Measurements from ENCODE around the gene RPS19BP1. TPM values are rescaled to one million over a fixed set of nuclear protein-coding genes. Genes with fewer than 3 reads are reported as not detected.

RPS19BP1 gene
- total RNA-seq, 1 donor from 2014 or later = 58.7 TPM

DNA sequence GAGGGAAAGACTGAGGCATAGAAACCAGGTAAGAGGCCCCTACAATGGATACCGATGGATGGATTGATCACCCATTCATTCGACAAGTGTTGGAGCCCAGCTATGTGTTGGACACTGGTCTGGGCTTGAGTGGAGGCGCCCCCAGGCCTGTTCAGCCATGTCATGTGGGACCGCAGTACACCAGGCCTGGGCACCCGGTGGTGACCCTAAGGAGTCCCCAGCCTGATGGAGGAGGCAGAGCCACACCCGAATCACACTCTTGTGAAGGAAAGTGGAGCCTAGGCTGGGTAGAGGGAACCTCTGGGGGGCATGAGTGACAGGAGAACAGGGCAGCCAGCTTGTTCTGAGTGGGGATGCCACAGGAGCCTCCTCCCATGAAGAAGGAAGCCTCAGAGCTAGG lies 48.2 kb upstream of the RPS19BP1 start:
- Histone ChIP-seq H3K4me2 (ENCODE audit: low read length) (no peak overlapping the region), H3K9me3 (ENCODE audit: insufficient read depth, low read depth, low read length) (no peaks in the 10 kb centered on the region), H3K36me3 (ENCODE audit: insufficient read depth, low read length) (no peaks in the 10 kb centered on the region), H3K27ac (ENCODE audit: low read depth, low read length) (no peak overlapping the region), H3K4me3 (ENCODE audit: insufficient read depth, low read depth, low read length) (no peak overlapping the region), H3K9ac (ENCODE audit: low read length) (no peak overlapping the region), H4K20me1 (ENCODE audit: insufficient read depth, low read length) (no peaks in the 10 kb centered on the region), H3K79me2 (ENCODE audit: insufficient read depth, low read length) (no peaks in the 10 kb centered on the region), H3K27me3 (ENCODE audit: insufficient read depth, low read length) (peaks cover 15% of the 10 kb centered on the region), H3K4me1 (ENCODE audit: insufficient read depth, low read length) (no peaks in the 10 kb centered on the region), H2AFZ (ENCODE audit: low read depth, low read length) (no peak overlapping the region)
- H3K4me1 Mint-ChIP-seq (ENCODE audit: low read depth, unreplicated experiment) = no peaks in the 10 kb centered on the region
- peaks cover 41% of the 10 kb centered on the region for H3K27me3 Mint-ChIP-seq (ENCODE audit: low read depth, unreplicated experiment)
- TF ChIP-seq EZH2 (IDR thresholded peaks at IDR 0.05; ENCODE audit: insufficient read depth, low read length) = no peak
- TF ChIP-seq, protein P1, sequence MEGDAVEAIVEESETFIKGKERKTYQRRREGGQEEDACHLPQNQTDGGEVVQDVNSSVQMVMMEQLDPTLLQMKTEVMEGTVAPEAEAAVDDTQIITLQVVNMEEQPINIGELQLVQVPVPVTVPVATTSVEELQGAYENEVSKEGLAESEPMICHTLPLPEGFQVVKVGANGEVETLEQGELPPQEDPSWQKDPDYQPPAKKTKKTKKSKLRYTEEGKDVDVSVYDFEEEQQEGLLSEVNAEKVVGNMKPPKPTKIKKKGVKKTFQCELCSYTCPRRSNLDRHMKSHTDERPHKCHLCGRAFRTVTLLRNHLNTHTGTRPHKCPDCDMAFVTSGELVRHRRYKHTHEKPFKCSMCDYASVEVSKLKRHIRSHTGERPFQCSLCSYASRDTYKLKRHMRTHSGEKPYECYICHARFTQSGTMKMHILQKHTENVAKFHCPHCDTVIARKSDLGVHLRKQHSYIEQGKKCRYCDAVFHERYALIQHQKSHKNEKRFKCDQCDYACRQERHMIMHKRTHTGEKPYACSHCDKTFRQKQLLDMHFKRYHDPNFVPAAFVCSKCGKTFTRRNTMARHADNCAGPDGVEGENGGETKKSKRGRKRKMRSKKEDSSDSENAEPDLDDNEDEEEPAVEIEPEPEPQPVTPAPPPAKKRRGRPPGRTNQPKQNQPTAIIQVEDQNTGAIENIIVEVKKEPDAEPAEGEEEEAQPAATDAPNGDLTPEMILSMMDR (IDR thresholded peaks at IDR 0.05; ENCODE audit: insufficient read depth, low read depth, low read length) = no peak
- no peak for FAIRE-seq
- no peaks in the 10 kb centered on the region for H3K36me3 Mint-ChIP-seq (ENCODE audit: low read depth, unreplicated experiment)
- no peak overlapping the region for H3K27ac Mint-ChIP-seq (ENCODE audit: unreplicated experiment)
- H3K9me3 Mint-ChIP-seq (ENCODE audit: unreplicated experiment) = peaks cover 9% of the 10 kb centered on the region
- no peak overlapping the region for H3K4me3 Mint-ChIP-seq (ENCODE audit: unreplicated experiment)
- no peak for DNase-seq (ENCODE audit: low read depth)

DNA sequence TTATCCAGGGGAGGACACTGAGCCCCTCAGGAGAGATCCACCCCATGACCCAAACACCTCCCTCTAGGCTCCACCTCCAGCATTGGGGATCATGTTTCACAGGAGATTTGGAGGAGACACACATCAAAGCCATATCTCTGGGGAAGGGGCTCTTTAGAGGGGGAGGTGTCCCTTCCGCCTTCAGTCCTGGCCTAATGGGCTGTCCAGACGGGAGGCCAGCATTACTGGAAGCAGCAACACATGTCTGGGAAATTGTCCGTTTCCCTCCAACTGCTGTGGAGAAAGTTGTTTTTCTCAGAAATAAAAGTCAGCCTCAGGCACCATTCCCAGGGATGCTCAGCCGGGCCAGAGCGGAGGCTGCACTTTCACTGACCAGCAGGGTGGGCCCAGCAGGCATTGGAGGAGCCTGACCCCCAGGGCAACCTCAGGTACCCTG lies 47.5 kb upstream of the RPS19BP1 start:
- DNase-seq (ENCODE audit: low read depth) = no peak
- no peaks in the 10 kb centered on the region for H4K20me1 ChIP-seq (ENCODE audit: insufficient read depth, low read length)
- H2AFZ ChIP-seq (ENCODE audit: low read depth, low read length) = no peak overlapping the region
- Mint-ChIP-seq H3K27me3 (ENCODE audit: low read depth, unreplicated experiment) (peaks cover 41% of the 10 kb centered on the region), H3K9me3 (ENCODE audit: unreplicated experiment) (peaks cover 9% of the 10 kb centered on the region), H3K4me1 (ENCODE audit: low read depth, unreplicated experiment) (peaks cover 4% of the 10 kb centered on the region), H3K27ac (ENCODE audit: unreplicated experiment) (no peak overlapping the region), H3K4me3 (ENCODE audit: unreplicated experiment) (no peak overlapping the region), H3K36me3 (ENCODE audit: low read depth, unreplicated experiment) (no peaks in the 10 kb centered on the region)
- no peaks in the 10 kb centered on the region for H3K36me3 ChIP-seq (ENCODE audit: insufficient read depth, low read length)
- no peak for TF ChIP-seq EZH2 (IDR thresholded peaks at IDR 0.05; ENCODE audit: insufficient read depth, low read length)
- TF ChIP-seq, protein P1 (IDR thresholded peaks at IDR 0.05; ENCODE audit: insufficient read depth, low read depth, low read length) = no peak
- H3K4me1 ChIP-seq (ENCODE audit: insufficient read depth, low read length) = peaks cover 7% of the 10 kb centered on the region
- no peak overlapping the region for H3K27ac ChIP-seq (ENCODE audit: low read depth, low read length)
- no peak overlapping the region for H3K4me3 ChIP-seq (ENCODE audit: insufficient read depth, low read depth, low read length)
- H3K79me2 ChIP-seq (ENCODE audit: insufficient read depth, low read length) = no peaks in the 10 kb centered on the region
- no peaks in the 10 kb centered on the region for H3K9me3 ChIP-seq (ENCODE audit: insufficient read depth, low read depth, low read length)
- no peak overlapping the region for H3K9ac ChIP-seq (ENCODE audit: low read length)
- no peak for FAIRE-seq
- peaks cover 15% of the 10 kb centered on the region for H3K27me3 ChIP-seq (ENCODE audit: insufficient read depth, low read length)
- no peak overlapping the region for H3K4me2 ChIP-seq (ENCODE audit: low read length)

DNA sequence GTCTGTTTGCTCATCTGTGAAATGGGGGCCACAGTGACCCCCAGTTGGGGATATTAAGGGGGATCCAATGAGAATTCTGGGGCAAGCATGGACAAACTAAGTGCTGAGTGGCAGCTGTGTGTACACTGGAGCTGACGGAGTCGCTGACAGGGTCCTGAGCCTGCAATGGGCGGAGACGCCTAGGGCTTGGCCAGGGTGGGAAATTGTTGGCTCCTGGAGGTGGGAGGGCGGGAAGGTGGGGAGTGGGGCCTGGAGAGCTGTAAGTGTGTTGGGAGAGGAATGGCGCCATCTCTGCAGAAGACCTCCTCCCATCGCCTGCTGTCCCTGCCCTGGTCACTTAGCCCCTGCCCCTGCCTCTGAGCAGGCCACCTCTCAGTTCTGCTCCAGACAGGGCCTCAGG lies 45.4 kb upstream of the RPS19BP1 start:
- H3K4me3 ChIP-seq (ENCODE audit: insufficient read depth, low read depth, low read length) = no peak overlapping the region
- H3K79me2 ChIP-seq (ENCODE audit: insufficient read depth, low read length) = no peaks in the 10 kb centered on the region
- no peak overlapping the region for H3K27ac ChIP-seq (ENCODE audit: low read depth, low read length)
- no peak overlapping the region for H3K9ac ChIP-seq (ENCODE audit: low read length)
- H3K9me3 ChIP-seq (ENCODE audit: insufficient read depth, low read depth, low read length) = no peaks in the 10 kb centered on the region
- no peak overlapping the region for H2AFZ ChIP-seq (ENCODE audit: low read depth, low read length)
- no peaks in the 10 kb centered on the region for H4K20me1 ChIP-seq (ENCODE audit: insufficient read depth, low read length)
- no peaks in the 10 kb centered on the region for H3K36me3 Mint-ChIP-seq (ENCODE audit: low read depth, unreplicated experiment)
- H3K27me3 ChIP-seq (ENCODE audit: insufficient read depth, low read length) = peaks cover 11% of the 10 kb centered on the region
- peaks cover 23% of the 10 kb centered on the region for H3K4me1 Mint-ChIP-seq (ENCODE audit: low read depth, unreplicated experiment)
- peaks cover 4% of the 10 kb centered on the region for H3K9me3 Mint-ChIP-seq (ENCODE audit: unreplicated experiment)
- no peak overlapping the region for H3K4me2 ChIP-seq (ENCODE audit: low read length)
- H3K36me3 ChIP-seq (ENCODE audit: insufficient read depth, low read length) = no peaks in the 10 kb centered on the region
- peaks cover 27% of the 10 kb centered on the region for H3K27me3 Mint-ChIP-seq (ENCODE audit: low read depth, unreplicated experiment)
- FAIRE-seq (no peak), DNase-seq (ENCODE audit: low read depth) (no peak)
- H3K27ac Mint-ChIP-seq (ENCODE audit: unreplicated experiment) = no peak overlapping the region
- peaks cover 17% of the 10 kb centered on the region for H3K4me1 ChIP-seq (ENCODE audit: insufficient read depth, low read length)
- H3K4me3 Mint-ChIP-seq (ENCODE audit: unreplicated experiment) = no peak overlapping the region
- TF ChIP-seq, protein P1 (IDR thresholded peaks at IDR 0.05; ENCODE audit: insufficient read depth, low read depth, low read length) = no peak
- no peak for TF ChIP-seq EZH2 (IDR thresholded peaks at IDR 0.05; ENCODE audit: insufficient read depth, low read length)

Data from astrocyte (in vitro differentiated cells and primary cell).